Measurements from ENCODE around the gene RANBP2. TPM values are rescaled to one million over a fixed set of nuclear protein-coding genes. Genes with fewer than 3 reads are reported as not detected.
"Not testable (repeated sequence)": the region's sequence is repeated elsewhere in the genome, so short reads cannot be mapped to it uniquely, and the experiment has no call there.

RANBP2 gene
- total RNA-seq, 2 donors from 2014 or later = 62.1 to 72.0 TPM

DNA sequence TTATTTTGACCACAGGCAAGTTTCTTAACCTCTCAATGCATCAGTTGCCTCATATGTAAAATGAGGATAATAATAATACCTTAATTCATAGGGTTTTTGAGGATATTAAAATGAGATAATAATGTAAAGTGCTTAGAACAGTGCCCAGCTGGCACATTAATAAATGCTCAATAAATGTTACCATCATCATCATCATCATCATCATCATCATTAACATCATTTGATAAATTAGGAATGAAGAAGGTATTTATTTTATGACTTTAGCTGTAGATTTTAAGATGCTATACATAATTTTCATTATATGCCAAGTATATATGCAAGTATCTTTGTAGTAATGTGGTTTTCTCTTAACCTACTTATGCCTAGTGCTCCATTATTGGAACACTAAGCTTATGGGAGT is 43.3 kb downstream of the RANBP2 start:
- intact Hi-C loops (cut with DNase I); H3K9ac ChIP-seq (ENCODE audit: low read depth in 2 of 2, low read length in 2 of 2); DNase-seq; H3K36me3 ChIP-seq; H3K27ac ChIP-seq; H3K27me3 ChIP-seq; H3K4me1 ChIP-seq; H3K9me3 ChIP-seq; H3K4me3 ChIP-seq: not testable (repeated sequence)

DNA sequence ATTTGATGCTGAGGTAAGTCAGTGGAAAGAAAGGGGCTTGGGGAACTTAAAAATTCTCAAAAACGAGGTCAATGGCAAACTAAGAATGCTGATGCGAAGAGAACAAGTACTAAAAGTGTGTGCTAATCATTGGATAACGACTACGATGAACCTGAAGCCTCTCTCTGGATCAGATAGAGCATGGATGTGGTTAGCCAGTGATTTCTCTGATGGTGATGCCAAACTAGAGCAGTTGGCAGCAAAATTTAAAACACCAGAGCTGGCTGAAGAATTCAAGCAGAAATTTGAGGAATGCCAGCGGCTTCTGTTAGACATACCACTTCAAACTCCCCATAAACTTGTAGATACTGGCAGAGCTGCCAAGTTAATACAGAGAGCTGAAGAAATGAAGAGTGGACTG is 47.4 kb downstream of the RANBP2 start:
- H3K4me1 ChIP-seq; H3K27ac ChIP-seq; H3K4me3 ChIP-seq; H3K36me3 ChIP-seq; intact Hi-C loops (cut with DNase I); H3K9me3 ChIP-seq; H3K27me3 ChIP-seq; DNase-seq; H3K9ac ChIP-seq (ENCODE audit: low read depth in 2 of 2, low read length in 2 of 2): not testable (repeated sequence)

DNA sequence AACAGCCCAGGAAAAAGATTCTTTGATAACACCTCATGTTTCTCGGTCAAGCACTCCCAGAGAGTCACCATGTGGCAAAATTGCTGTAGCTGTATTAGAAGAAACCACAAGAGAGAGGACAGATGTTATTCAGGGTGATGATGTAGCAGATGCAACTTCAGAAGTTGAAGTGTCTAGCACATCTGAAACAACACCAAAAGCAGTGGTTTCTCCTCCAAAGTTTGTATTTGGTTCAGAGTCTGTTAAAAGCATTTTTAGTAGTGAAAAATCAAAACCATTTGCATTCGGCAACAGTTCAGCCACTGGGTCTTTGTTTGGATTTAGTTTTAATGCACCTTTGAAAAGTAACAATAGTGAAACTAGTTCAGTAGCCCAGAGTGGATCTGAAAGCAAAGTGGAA is 48.6 kb downstream of the RANBP2 start:
- H3K9me3 ChIP-seq; H3K4me1 ChIP-seq; H3K4me3 ChIP-seq; H3K27ac ChIP-seq; H3K27me3 ChIP-seq; intact Hi-C loops (cut with DNase I); DNase-seq; H3K9ac ChIP-seq (ENCODE audit: low read depth in 2 of 2, low read length in 2 of 2): not testable (repeated sequence)
- H3K36me3 ChIP-seq = peaks cover 13% of the 10 kb centered on the region

DNA sequence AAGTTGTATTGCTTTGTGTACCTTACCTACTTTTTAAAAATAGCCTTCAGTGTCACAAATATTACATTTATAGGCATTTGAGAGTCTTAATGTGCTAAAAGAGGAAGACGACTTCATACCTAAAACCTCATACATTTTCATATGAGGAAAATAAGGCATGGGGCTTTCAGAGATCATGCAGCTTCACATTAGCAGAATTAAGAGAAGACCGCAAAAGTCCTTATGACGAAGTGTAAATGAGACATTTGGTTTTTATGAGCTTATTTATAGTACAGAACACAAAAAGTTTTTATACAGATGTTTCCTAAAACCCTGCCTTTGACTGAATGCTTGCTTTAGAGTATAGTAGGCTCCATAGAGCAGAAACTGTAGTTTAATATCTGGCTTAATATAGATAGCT is 57.2 kb downstream of the RANBP2 start:
- no peak overlapping the region for H3K4me3 ChIP-seq
- TF ChIP-seq, protein P1, sequence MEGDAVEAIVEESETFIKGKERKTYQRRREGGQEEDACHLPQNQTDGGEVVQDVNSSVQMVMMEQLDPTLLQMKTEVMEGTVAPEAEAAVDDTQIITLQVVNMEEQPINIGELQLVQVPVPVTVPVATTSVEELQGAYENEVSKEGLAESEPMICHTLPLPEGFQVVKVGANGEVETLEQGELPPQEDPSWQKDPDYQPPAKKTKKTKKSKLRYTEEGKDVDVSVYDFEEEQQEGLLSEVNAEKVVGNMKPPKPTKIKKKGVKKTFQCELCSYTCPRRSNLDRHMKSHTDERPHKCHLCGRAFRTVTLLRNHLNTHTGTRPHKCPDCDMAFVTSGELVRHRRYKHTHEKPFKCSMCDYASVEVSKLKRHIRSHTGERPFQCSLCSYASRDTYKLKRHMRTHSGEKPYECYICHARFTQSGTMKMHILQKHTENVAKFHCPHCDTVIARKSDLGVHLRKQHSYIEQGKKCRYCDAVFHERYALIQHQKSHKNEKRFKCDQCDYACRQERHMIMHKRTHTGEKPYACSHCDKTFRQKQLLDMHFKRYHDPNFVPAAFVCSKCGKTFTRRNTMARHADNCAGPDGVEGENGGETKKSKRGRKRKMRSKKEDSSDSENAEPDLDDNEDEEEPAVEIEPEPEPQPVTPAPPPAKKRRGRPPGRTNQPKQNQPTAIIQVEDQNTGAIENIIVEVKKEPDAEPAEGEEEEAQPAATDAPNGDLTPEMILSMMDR (IDR thresholded peaks at IDR 0.05) = no peak
- no peaks in the 10 kb centered on the region for H3K4me1 ChIP-seq
- H3K27ac ChIP-seq = no peak overlapping the region
- intact Hi-C loops (cut with DNase I) = no loop called here
- no peak for DNase-seq
- no peaks in the 10 kb centered on the region for H3K9me3 ChIP-seq
- no peak overlapping the region for H3K9ac ChIP-seq (ENCODE audit: low read depth in 2 of 2, low read length in 2 of 2)
- no peaks in the 10 kb centered on the region for H3K27me3 ChIP-seq
- peaks cover 11% of the 10 kb centered on the region for H3K36me3 ChIP-seq

DNA sequence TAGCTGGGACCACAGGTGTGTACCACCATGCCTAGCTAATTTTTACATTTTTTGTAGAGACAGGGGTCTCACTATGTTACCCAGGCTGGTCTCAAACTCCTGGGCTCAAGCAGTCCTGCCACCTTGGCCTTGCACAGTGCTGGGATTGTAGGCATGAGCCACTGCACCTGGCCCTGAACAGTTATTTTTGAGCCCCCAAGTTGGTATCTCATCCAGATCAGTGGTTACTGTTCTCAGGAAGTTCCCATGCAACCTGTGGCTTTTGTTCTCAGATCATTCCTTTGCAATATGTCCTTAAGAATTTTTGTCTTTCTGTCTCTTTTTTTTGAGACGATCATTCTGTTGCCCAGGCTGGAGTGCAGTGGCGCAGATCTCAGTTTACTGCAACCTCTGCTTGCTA is 59.6 kb downstream of the RANBP2 start:
- Histone ChIP-seq H3K4me1 (no peaks in the 10 kb centered on the region), H3K4me3 (no peak overlapping the region), H3K27me3 (no peaks in the 10 kb centered on the region), H3K36me3 (no peaks in the 10 kb centered on the region), H3K9me3 (no peaks in the 10 kb centered on the region), H3K27ac (no peak overlapping the region), H3K9ac (ENCODE audit: low read depth in 2 of 2, low read length in 2 of 2) (no peak overlapping the region)
- intact Hi-C loops (cut with DNase I) = no loop called here
- DNase-seq = no peak
- TF ChIP-seq, protein P1 (IDR thresholded peaks at IDR 0.05) = no peak

DNA sequence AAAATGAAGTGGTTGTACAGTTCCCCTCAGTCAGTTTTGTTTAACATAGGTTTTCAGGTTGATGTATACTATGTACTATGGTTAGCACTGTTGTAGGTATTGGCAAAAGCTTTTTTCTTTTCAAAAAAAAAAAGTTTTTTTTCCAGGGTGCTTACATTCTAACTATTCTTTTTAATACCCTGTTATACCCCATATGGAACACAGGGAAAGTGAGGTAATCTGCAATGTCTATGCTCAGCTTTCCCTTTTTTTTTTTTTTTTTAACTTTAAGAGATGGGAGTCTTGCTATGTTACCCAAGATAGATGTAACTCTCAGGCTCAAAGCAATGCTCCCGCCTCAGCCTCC is 66.7 kb downstream of the RANBP2 start:
- Histone ChIP-seq H3K36me3 (no peaks in the 10 kb centered on the region), H3K9me3 (no peaks in the 10 kb centered on the region), H3K9ac (ENCODE audit: low read depth in 2 of 2, low read length in 2 of 2) (peak overlapping the region; percentile 82 to 84), H3K27ac (peak overlapping the region; percentile 63), H3K4me3 (peak overlapping the region; percentile 79), H3K4me1 (no peaks in the 10 kb centered on the region), H3K27me3 (no peaks in the 10 kb centered on the region)
- intact Hi-C loops (cut with DNase I) = no loop called here
- TF ChIP-seq, protein P1 (IDR thresholded peaks at IDR 0.05) = no peak
- no peak for DNase-seq

DNA sequence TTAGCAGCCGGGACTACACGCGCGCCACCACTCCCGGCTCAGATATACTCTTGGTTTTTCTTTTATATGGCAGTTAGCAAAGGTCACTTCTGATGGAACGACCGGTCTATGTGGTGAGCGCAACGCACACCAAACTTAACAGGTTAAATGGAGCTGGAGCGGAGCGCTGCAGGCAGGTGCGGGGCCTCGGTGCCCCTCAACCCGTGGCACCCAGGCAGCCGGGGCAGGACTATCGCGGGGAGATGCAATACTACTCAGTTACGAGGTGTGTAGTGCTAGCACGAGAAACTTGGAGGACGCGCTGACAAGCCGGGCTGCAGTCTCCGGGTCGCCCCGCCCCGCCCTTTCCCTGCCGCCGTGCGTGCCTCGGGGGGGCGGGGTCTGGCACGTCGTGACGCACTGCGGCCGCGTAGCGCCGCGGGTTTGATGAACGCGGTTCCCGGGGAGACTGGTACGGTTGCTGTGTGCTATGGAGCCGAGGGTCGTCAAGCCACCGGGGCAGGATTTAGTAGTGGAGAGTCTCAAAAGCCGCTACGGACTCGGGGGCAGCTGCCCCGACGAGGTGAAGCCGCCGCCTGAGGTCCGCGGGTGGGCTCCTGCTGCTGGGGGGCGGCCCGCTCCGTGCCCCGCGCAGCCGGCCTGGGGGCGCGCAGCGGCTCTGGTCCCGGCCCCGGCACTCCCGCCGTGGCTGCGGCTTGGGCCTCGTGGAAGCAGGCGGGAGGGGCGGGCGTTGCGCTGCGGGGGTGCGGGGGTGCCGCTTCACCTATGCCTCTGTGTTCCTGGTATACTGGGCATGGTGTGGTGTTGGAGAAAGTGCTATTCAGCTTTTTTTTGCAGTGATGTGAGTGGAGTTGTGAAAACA is 67.3 kb downstream of the RANBP2 start, which contains the start of gene CCDC138:
CCDC138 (plus strand) TSS at position 418 of the 862 bp plus-strand sequence; CDS start at position 470, 52 bp downstream.
- Histone ChIP-seq H3K27ac (peak within 1 kb of the TSS; percentile 63), H3K4me3 (peak within 1 kb of the TSS; percentile 79), H3K27me3 (no peaks in the 10 kb centered on the region), H3K9ac (ENCODE audit: low read depth in 2 of 2, low read length in 2 of 2) (peak within 1 kb of the TSS; percentile 82 to 84), H3K36me3 (no peaks in the 10 kb centered on the region), H3K9me3 (no peaks in the 10 kb centered on the region), H3K4me1 (no peaks in the 10 kb centered on the region)
- peak; percentile 93 for DNase-seq
- intact Hi-C loops (cut with DNase I) = no loop called here
- TF ChIP-seq, protein P1 (IDR thresholded peaks at IDR 0.05) = no peak

Measured in colonic mucosa (tissue), 4 donors.